ENCODE data around the gene EIF3L.

EIF3L gene

DNA sequence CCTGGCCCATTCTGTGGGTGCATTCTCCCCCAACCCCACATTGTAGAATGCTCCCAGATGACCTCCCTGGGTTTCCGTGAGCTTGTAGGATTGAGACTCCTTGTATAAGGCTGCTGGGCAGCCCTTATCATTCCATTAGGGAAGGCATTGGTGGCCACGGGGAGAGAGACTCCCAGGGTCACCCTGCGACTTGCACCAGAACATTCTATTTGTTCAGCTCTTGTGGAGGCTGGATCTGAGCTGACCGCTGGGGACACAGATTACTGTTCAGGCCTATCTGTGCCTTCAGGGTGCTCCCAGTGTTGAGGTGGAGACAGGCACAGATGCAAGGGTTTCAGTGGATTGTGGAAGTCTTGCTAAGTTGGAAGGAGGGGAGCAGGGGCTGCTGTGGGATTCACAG is 74.7 kb downstream of the EIF3L start:
- TF ChIP-seq, protein P1, sequence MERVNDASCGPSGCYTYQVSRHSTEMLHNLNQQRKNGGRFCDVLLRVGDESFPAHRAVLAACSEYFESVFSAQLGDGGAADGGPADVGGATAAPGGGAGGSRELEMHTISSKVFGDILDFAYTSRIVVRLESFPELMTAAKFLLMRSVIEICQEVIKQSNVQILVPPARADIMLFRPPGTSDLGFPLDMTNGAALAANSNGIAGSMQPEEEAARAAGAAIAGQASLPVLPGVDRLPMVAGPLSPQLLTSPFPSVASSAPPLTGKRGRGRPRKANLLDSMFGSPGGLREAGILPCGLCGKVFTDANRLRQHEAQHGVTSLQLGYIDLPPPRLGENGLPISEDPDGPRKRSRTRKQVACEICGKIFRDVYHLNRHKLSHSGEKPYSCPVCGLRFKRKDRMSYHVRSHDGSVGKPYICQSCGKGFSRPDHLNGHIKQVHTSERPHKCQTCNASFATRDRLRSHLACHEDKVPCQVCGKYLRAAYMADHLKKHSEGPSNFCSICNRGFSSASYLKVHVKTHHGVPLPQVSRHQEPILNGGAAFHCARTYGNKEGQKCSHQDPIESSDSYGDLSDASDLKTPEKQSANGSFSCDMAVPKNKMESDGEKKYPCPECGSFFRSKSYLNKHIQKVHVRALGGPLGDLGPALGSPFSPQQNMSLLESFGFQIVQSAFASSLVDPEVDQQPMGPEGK (CRISPR knock-in tag; IDR thresholded peaks at IDR 0.05; ENCODE audit: borderline replicate concordance), result no peak
- TF ChIP-seq BACH2 (CRISPR knock-in tag; IDR thresholded peaks at IDR 0.05; ENCODE audit: borderline replicate concordance) (no peak), PPARA (CRISPR knock-in tag; IDR thresholded peaks at IDR 0.05; ENCODE audit: borderline replicate concordance) (no peak), ISL1 (CRISPR knock-in tag; IDR thresholded peaks at IDR 0.05) (no peak), ZFP3 (CRISPR knock-in tag; IDR thresholded peaks at IDR 0.05) (no peak), TOX (CRISPR knock-in tag; IDR thresholded peaks at IDR 0.05; ENCODE audit: borderline replicate concordance) (no peak), RARB (CRISPR knock-in tag; IDR thresholded peaks at IDR 0.05) (no peak), GLIS3 (CRISPR knock-in tag; IDR thresholded peaks at IDR 0.05) (no peak), CSDC2 (CRISPR knock-in tag; IDR thresholded peaks at IDR 0.05) (no peak), ZC3H10 (CRISPR knock-in tag; IDR thresholded peaks at IDR 0.05) (no peak), ZNF70 (CRISPR knock-in tag; IDR thresholded peaks at IDR 0.05) (no peak)
- TF ChIP-seq, protein P2, sequence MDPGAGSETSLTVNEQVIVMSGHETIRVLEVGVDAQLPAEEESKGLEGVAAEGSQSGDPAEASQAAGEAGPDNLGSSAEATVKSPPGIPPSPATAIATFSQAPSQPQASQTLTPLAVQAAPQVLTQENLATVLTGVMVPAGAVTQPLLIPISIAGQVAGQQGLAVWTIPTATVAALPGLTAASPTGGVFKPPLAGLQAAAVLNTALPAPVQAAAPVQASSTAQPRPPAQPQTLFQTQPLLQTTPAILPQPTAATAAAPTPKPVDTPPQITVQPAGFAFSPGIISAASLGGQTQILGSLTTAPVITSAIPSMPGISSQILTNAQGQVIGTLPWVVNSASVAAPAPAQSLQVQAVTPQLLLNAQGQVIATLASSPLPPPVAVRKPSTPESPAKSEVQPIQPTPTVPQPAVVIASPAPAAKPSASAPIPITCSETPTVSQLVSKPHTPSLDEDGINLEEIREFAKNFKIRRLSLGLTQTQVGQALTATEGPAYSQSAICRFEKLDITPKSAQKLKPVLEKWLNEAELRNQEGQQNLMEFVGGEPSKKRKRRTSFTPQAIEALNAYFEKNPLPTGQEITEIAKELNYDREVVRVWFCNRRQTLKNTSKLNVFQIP (CRISPR knock-in tag; IDR thresholded peaks at IDR 0.05; ENCODE audit: borderline replicate concordance, low read depth), result no peak
- TF ChIP-seq, protein P3, sequence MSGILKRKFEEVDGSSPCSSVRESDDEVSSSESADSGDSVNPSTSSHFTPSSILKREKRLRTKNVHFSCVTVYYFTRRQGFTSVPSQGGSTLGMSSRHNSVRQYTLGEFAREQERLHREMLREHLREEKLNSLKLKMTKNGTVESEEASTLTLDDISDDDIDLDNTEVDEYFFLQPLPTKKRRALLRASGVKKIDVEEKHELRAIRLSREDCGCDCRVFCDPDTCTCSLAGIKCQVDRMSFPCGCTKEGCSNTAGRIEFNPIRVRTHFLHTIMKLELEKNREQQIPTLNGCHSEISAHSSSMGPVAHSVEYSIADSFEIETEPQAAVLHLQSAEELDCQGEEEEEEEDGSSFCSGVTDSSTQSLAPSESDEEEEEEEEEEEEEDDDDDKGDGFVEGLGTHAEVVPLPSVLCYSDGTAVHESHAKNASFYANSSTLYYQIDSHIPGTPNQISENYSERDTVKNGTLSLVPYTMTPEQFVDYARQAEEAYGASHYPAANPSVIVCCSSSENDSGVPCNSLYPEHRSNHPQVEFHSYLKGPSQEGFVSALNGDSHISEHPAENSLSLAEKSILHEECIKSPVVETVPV (CRISPR knock-in tag; IDR thresholded peaks at IDR 0.05), result no peak
- ATAC-seq, result no peak

DNA sequence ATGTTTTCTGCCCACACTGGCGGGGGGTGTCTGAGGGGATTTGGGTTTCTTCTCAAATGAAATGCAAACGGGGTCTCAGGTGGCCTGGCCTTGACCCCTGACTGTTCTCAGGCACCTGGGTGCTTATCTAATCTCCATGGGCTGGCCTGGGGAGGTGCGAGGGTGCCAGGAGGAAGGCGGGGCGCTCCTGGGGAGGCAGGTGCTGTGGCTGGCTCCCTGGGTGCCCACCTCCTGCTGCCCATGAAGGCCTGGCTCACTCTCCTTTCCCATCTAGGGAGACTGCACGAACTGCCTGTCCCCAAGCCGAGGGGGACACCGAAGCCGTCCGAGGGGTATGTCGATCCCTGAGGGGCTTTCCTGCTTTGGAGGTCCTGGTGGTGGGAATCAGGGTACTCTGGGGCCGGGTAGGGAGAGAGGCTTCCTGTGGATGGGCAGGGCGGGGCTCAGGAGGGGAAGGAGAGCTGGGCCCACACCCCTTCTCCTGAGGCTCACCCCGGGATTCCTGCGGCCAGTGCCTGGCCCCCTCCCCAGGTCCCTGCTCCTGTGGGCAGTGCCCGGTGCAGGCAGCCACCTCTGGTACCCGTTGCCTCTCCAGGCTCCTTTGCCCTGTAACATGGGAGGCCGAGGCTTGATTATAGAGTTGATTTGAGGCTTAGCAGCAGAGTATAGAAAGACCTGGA is 75.3 kb downstream of the EIF3L start:
- no peak for ATAC-seq
- TF ChIP-seq OSR1 (CRISPR knock-in tag; IDR thresholded peaks at IDR 0.05), result no peak
- no peak for TF ChIP-seq PPARA (CRISPR knock-in tag; IDR thresholded peaks at IDR 0.05; ENCODE audit: borderline replicate concordance)
- no peak for TF ChIP-seq ZNF565 (CRISPR knock-in tag; conservative IDR thresholded peaks at IDR 0.05; ENCODE audit: low read depth)
- TF ChIP-seq, protein P4, sequence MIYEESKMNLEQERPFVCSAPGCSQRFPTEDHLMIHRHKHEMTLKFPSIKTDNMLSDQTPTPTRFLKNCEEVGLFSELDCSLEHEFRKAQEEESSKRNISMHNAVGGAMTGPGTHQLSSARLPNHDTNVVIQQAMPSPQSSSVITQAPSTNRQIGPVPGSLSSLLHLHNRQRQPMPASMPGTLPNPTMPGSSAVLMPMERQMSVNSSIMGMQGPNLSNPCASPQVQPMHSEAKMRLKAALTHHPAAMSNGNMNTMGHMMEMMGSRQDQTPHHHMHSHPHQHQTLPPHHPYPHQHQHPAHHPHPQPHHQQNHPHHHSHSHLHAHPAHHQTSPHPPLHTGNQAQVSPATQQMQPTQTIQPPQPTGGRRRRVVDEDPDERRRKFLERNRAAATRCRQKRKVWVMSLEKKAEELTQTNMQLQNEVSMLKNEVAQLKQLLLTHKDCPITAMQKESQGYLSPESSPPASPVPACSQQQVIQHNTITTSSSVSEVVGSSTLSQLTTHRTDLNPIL (CRISPR knock-in tag; IDR thresholded peaks at IDR 0.05; ENCODE audit: low read depth), result no peak
- no peak for TF ChIP-seq SNAI2 (CRISPR knock-in tag; IDR thresholded peaks at IDR 0.05)
- TF ChIP-seq ZC3H10 (CRISPR knock-in tag; IDR thresholded peaks at IDR 0.05), result no peak
- no peak for TF ChIP-seq TOX (CRISPR knock-in tag; IDR thresholded peaks at IDR 0.05; ENCODE audit: borderline replicate concordance)
- TF ChIP-seq, protein P3 (CRISPR knock-in tag; IDR thresholded peaks at IDR 0.05), result no peak
- no peak for TF ChIP-seq BACH2 (CRISPR knock-in tag; IDR thresholded peaks at IDR 0.05; ENCODE audit: borderline replicate concordance)
- no peak for TF ChIP-seq ZFP30 (CRISPR knock-in tag; IDR thresholded peaks at IDR 0.05)
- TF ChIP-seq, protein P2 (CRISPR knock-in tag; IDR thresholded peaks at IDR 0.05; ENCODE audit: borderline replicate concordance, low read depth), result no peak
- TF ChIP-seq ARNTL (CRISPR knock-in tag; IDR thresholded peaks at IDR 0.05; ENCODE audit: borderline replicate concordance, low read depth), result no peak
- no peak for TF ChIP-seq ZNF8 (CRISPR knock-in tag; IDR thresholded peaks at IDR 0.05)
- TF ChIP-seq CSDC2 (CRISPR knock-in tag; IDR thresholded peaks at IDR 0.05), result no peak
- TF ChIP-seq RARB (CRISPR knock-in tag; IDR thresholded peaks at IDR 0.05), result no peak
- TF ChIP-seq TCF4 (CRISPR knock-in tag; IDR thresholded peaks at IDR 0.05; ENCODE audit: borderline replicate concordance), result no peak
- TF ChIP-seq ZFP3 (CRISPR knock-in tag; IDR thresholded peaks at IDR 0.05), result no peak
- TF ChIP-seq, protein P5, sequence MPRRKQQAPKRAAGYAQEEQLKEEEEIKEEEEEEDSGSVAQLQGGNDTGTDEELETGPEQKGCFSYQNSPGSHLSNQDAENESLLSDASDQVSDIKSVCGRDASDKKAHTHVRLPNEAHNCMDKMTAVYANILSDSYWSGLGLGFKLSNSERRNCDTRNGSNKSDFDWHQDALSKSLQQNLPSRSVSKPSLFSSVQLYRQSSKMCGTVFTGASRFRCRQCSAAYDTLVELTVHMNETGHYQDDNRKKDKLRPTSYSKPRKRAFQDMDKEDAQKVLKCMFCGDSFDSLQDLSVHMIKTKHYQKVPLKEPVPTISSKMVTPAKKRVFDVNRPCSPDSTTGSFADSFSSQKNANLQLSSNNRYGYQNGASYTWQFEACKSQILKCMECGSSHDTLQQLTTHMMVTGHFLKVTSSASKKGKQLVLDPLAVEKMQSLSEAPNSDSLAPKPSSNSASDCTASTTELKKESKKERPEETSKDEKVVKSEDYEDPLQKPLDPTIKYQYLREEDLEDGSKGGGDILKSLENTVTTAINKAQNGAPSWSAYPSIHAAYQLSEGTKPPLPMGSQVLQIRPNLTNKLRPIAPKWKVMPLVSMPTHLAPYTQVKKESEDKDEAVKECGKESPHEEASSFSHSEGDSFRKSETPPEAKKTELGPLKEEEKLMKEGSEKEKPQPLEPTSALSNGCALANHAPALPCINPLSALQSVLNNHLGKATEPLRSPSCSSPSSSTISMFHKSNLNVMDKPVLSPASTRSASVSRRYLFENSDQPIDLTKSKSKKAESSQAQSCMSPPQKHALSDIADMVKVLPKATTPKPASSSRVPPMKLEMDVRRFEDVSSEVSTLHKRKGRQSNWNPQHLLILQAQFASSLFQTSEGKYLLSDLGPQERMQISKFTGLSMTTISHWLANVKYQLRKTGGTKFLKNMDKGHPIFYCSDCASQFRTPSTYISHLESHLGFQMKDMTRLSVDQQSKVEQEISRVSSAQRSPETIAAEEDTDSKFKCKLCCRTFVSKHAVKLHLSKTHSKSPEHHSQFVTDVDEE (CRISPR knock-in tag; IDR thresholded peaks at IDR 0.05), result no peak
- no peak for TF ChIP-seq ZNF70 (CRISPR knock-in tag; IDR thresholded peaks at IDR 0.05)
- no peak for TF ChIP-seq GLIS3 (CRISPR knock-in tag; IDR thresholded peaks at IDR 0.05)
